Glutamatergic neuron (in vitro differentiated cells): ENCODE data around the gene DNAH9. TPM values are rescaled to one million over a fixed set of nuclear protein-coding genes. Genes with fewer than 3 reads are reported as not detected.

Experiments
- DNase-seq: peaks from one replicate; pipeline ENCODE4 v3.0.0; 2022
- H3K27ac Mint-ChIP-seq: one replicate; pipeline ENCODE4 v1.8.0; 2020; ENCODE audit warnings: mild to moderate bottlenecking, mixed read lengths, inconsistent platforms; ENCODE audit not compliant: unreplicated experiment
- H3K27me3 Mint-ChIP-seq: one replicate; pipeline ENCODE4 v1.8.0; 2020; ENCODE audit warnings: mild to moderate bottlenecking, moderate library complexity, mixed read lengths, inconsistent platforms; ENCODE audit not compliant: unreplicated experiment
- H3K36me3 Mint-ChIP-seq: one replicate; pipeline ENCODE4 v1.8.0; 2020; ENCODE audit warnings: mild to moderate bottlenecking, mixed read lengths, inconsistent platforms; ENCODE audit not compliant: unreplicated experiment
- H3K4me1 Mint-ChIP-seq: one replicate; pipeline ENCODE4 v1.8.0; 2020; ENCODE audit warnings: mild to moderate bottlenecking, low read depth, mixed read lengths, inconsistent platforms; ENCODE audit not compliant: unreplicated experiment
- H3K4me3 Mint-ChIP-seq: one replicate; pipeline ENCODE4 v1.8.0; 2020; ENCODE audit warnings: mild to moderate bottlenecking, mixed read lengths, inconsistent platforms; ENCODE audit not compliant: unreplicated experiment
- H3K9me3 Mint-ChIP-seq: one replicate; pipeline ENCODE4 v1.8.0; 2020; ENCODE audit warnings: mild to moderate bottlenecking, moderate library complexity, mixed read lengths, inconsistent platforms; ENCODE audit not compliant: unreplicated experiment
- total RNA-seq: library from RNA; stranded (reverse); fragmentation: NEBNext Ultra II Directional; extraction: Animal tissue kit (Norgen Biotek cat#: 25700); gene quantifications from one replicate; pipeline ENCODE4 v1.2.1, GENCODE V29; 2021; ENCODE audit not compliant: unreplicated experiment
- TF ChIP-seq, protein P1 (sequence below): fragments of 200-600 bp; sonication (generic); IDR thresholded peaks from one replicate; pipeline ENCODE4 v1.5.0; 2021; ENCODE audit not compliant: partially characterized antibody, unreplicated experiment

DNAH9 gene
- total RNA-seq, 1 donor from 2014 or later = 0.86 TPM

DNA sequence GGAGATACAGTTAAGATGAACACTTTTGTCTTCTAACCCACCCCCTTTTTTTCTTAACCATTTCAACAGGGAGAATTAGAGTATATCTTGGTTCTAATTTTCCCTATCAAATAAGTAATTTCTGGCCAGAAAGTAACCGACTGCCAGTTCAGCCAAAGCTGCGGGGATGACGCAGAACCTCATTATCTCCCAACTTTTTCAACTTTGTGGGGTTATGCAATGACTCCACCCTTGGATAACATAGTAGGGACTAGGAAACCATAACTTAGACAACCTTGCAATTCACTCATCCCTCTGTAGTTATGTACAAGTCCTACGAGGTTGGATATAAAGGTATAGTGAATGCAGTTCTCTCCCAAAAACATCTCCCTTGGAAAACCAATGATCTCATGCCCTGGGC is 215.0 kb downstream of the DNAH9 start:
- TF ChIP-seq, protein P1, sequence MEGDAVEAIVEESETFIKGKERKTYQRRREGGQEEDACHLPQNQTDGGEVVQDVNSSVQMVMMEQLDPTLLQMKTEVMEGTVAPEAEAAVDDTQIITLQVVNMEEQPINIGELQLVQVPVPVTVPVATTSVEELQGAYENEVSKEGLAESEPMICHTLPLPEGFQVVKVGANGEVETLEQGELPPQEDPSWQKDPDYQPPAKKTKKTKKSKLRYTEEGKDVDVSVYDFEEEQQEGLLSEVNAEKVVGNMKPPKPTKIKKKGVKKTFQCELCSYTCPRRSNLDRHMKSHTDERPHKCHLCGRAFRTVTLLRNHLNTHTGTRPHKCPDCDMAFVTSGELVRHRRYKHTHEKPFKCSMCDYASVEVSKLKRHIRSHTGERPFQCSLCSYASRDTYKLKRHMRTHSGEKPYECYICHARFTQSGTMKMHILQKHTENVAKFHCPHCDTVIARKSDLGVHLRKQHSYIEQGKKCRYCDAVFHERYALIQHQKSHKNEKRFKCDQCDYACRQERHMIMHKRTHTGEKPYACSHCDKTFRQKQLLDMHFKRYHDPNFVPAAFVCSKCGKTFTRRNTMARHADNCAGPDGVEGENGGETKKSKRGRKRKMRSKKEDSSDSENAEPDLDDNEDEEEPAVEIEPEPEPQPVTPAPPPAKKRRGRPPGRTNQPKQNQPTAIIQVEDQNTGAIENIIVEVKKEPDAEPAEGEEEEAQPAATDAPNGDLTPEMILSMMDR = no peak
- Mint-ChIP-seq H3K9me3 (no peaks in the 10 kb centered on the region), H3K27me3 (peaks cover 2% of the 10 kb centered on the region), H3K4me3 (no peak overlapping the region), H3K4me1 (no peaks in the 10 kb centered on the region), H3K27ac (no peak overlapping the region), H3K36me3 (no peaks in the 10 kb centered on the region)
- no peak for DNase-seq

DNA sequence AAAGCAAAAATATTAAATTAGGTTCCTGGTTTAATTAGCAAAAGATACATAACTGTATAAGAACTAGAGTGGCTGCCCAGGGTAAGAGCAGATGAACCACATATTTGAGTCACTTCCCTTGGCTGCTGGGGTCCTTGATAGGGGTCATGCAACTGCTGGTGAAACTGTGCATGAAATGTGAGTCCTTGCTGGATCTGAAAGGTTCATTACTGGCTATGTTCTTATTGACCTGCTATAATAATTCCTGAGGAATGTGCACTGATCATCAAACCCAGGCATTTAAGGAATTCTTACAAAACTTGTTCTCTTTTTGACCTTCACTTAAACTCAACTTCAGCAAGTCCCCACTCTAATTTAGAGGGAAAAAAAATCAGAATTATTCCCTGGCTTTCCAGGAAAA is 215.6 kb downstream of the DNAH9 start:
- Mint-ChIP-seq H3K27ac (no peak overlapping the region), H3K27me3 (peaks cover 2% of the 10 kb centered on the region), H3K4me3 (no peak overlapping the region), H3K9me3 (peaks cover 1% of the 10 kb centered on the region), H3K4me1 (no peaks in the 10 kb centered on the region), H3K36me3 (no peaks in the 10 kb centered on the region)
- TF ChIP-seq, protein P1 = no peak
- no peak for DNase-seq

DNA sequence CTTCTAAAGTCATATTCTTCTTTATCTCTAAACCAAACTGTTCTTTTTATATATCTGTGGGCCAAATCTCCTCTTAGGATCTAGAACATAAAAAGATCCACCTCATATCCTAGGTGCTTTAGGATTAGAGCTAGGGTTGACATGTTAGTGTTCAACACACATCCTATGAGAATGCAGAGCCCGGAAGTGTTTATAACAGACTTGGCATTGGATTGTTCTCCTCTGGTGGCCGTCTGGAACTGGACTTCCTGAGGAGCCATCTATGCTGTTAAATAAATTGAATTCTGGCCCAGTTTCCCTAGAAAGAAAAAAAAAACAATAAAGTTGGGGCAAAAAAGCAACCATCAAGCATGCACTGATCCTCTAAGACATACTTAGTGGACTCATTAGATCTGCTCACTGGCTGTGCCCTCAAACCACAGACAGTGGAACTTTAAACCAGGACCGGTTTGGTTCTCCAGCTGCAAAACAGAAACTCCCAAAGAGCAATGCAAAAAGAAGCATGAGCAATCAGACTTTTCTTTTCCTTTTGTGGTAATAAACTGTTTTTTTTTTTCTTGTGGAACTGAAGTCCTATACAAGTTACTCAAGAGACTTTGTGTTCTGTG is 216.5 kb downstream of the DNAH9 start:
- Mint-ChIP-seq H3K36me3 (no peaks in the 10 kb centered on the region), H3K4me1 (no peaks in the 10 kb centered on the region), H3K9me3 (peaks cover 2% of the 10 kb centered on the region), H3K4me3 (no peak overlapping the region), H3K27ac (no peak overlapping the region), H3K27me3 (peaks cover 2% of the 10 kb centered on the region)
- TF ChIP-seq, protein P1 = no peak
- DNase-seq = no peak

DNA sequence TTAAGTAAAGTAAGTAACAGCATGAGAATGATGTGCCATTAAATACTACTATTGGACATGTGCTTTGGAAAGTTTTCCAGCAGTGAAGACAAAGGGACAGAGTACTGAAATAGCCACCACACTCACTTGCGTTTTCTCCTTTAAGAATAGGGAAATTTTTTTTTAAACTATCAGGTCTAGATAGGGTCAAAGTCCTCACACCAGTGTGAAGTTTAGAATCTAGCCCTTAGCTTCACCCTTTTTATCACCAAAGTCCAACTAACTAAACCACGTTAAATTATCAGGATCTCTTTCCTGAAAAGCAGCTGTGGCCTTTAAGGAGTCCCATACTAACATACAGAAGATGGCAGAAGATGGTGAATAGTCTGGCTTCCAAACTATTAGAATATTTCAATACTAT is 218.1 kb downstream of the DNAH9 start:
- no peak for DNase-seq
- Mint-ChIP-seq H3K27me3 (no peaks in the 10 kb centered on the region), H3K27ac (no peak overlapping the region), H3K4me3 (no peak overlapping the region), H3K9me3 (peaks cover 2% of the 10 kb centered on the region), H3K4me1 (no peaks in the 10 kb centered on the region), H3K36me3 (no peaks in the 10 kb centered on the region)
- TF ChIP-seq, protein P1 = no peak

DNA sequence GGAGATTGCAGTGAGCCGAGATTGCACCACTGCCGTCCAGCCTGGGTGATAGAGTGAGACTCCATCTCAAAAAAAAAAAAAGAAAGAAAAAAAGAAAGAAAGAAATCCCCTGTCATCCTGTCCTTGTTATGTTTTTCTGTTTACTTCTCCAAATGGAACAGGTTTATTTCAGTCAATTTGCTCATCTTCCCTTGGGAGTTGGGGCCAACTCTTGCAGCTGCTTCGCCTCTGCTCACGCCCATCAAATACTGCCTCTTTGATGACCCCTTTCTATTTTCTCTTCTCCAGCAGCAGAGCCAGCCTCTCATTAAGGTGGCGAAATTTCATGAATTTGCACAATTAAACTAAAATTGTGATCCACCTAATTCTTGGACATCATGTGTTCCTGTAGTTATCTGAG is 225.6 kb downstream of the DNAH9 start:
- peaks cover 3% of the 10 kb centered on the region for H3K9me3 Mint-ChIP-seq
- DNase-seq = no peak
- TF ChIP-seq, protein P1 = no peak
- H3K4me1 Mint-ChIP-seq = peaks cover 26% of the 10 kb centered on the region
- H3K27me3 Mint-ChIP-seq = no peaks in the 10 kb centered on the region
- peak overlapping the region; percentile 91 for H3K27ac Mint-ChIP-seq
- H3K36me3 Mint-ChIP-seq = peaks cover 9% of the 10 kb centered on the region
- peak overlapping the region; percentile 74 for H3K4me3 Mint-ChIP-seq
